Stomach (tissue), 4 donors: Measurements from ENCODE around the gene JPH3.

Experiments
- POLR2A ChIP-seq, 4 donors: fragments of 450-650 bp; IDR thresholded peaks; one replicate each; pipeline ENCODE4 v1.6.1; 2016; ENCODE audit warnings: antibody characterized with exemption in 4 of 4, control low read depth in 2 of 4, mild to moderate bottlenecking in 1 of 4, moderate library complexity in 1 of 4
- POLR2AphosphoS5 ChIP-seq, 3 donors: sonication (generic); formaldehyde crosslinking; IDR thresholded peaks; one replicate each; pipeline ENCODE4 v1.6.1; 2016; ENCODE audit warnings: antibody characterized with exemption in 3 of 3
- TF ChIP-seq, protein P1 (sequence below), 7 experiments: fragments of 450-650 bp in 4 of 7; fragments of 200-600 bp in 3 of 7; sonication (generic) in 3 of 7; IDR thresholded peaks; one replicate each; pipeline ENCODE4 v1.5.1; 2016 to 2019; ENCODE audit warnings: antibody characterized with exemption in 7 of 7, control low read depth in 2 of 7, mild to moderate bottlenecking in 1 of 7

DNA sequence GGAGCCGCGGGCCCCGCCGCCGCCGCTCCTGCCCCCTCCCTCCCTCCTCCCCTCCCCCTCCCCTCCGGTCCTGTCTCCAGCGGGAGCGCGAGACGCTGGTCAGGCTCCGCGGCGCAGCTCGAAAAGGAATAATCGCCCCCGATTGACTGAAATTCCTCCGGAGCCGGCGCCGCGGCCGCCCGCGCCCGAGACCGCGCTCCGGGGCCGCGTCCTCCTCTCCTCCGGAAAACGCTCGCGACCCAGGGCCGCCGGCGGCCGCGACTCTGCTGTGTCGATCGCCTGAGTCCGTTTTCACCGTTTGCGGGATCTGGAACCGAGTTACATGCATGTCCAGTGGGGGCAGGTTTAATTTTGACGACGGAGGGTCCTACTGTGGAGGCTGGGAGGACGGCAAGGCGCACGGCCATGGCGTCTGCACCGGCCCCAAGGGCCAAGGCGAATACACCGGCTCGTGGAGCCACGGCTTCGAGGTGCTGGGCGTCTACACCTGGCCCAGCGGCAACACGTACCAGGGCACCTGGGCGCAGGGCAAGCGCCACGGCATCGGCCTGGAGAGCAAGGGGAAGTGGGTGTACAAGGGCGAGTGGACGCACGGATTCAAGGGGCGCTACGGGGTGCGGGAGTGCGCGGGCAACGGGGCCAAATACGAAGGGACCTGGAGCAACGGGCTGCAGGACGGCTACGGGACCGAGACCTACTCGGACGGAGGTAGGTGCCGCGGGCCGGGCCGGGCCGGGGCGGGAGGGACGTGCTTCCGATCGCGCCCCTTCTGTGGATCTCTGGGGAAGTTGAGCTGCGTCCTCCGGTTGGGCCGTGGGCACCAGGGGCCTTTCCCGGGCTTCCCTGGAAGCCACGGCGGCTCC, 744 bp downstream of the JPH3 start:
- TF ChIP-seq, protein P1, sequence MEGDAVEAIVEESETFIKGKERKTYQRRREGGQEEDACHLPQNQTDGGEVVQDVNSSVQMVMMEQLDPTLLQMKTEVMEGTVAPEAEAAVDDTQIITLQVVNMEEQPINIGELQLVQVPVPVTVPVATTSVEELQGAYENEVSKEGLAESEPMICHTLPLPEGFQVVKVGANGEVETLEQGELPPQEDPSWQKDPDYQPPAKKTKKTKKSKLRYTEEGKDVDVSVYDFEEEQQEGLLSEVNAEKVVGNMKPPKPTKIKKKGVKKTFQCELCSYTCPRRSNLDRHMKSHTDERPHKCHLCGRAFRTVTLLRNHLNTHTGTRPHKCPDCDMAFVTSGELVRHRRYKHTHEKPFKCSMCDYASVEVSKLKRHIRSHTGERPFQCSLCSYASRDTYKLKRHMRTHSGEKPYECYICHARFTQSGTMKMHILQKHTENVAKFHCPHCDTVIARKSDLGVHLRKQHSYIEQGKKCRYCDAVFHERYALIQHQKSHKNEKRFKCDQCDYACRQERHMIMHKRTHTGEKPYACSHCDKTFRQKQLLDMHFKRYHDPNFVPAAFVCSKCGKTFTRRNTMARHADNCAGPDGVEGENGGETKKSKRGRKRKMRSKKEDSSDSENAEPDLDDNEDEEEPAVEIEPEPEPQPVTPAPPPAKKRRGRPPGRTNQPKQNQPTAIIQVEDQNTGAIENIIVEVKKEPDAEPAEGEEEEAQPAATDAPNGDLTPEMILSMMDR (IDR thresholded peaks at IDR 0.05) = no peak
- no peak for TF ChIP-seq POLR2A (IDR thresholded peaks at IDR 0.05)
- no peak for TF ChIP-seq POLR2AphosphoS5 (IDR thresholded peaks at IDR 0.05)
